HG03354 (cell line): Measurements from ENCODE around the gene CBX1.

ENCODE experiments used
- ATAC-seq: cut with Tn5 transposase; IDR thresholded peaks from one replicate; pipeline ENCODE4 v1.9.1; 2021; ENCODE audit warnings: mild to moderate bottlenecking; ENCODE audit not compliant: unreplicated experiment, poor library complexity, severe bottlenecking

Gene CBX1

DNA sequence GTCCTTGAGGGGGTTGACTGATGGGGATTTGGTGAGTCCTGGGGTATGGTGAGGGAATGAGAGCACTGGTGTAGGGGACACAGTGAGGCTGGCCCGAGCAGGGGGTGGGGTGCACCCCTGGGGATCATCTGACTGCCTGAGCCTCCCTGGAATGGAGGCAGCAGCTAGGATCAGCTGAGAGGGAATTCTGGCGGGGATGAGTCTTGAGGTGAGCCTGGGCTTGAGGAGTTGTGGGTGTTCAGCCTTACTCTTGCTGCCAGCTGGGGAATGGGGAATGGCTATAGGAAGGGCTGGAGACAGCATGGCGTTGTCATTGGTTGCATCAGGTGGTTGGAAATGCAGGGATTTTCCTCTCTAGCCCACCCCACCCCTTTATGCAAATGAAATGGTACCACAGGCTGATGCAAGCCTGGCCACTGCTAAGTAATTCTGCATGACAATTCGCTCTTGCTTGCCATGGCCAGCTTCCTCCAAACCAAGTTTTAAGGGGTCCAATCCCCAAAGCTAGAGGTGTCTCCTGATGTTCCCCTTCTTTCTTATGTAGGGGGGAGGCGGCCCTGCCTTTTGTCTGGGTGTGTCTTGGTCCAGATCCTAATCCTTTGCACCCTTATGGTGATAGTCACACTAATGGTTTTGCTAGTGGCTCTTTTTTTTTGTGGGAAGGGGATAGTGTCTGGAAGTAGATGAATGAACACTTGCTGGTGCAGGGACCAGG, 45.6 kb downstream of the CBX1 start:
- no peak for ATAC-seq

DNA sequence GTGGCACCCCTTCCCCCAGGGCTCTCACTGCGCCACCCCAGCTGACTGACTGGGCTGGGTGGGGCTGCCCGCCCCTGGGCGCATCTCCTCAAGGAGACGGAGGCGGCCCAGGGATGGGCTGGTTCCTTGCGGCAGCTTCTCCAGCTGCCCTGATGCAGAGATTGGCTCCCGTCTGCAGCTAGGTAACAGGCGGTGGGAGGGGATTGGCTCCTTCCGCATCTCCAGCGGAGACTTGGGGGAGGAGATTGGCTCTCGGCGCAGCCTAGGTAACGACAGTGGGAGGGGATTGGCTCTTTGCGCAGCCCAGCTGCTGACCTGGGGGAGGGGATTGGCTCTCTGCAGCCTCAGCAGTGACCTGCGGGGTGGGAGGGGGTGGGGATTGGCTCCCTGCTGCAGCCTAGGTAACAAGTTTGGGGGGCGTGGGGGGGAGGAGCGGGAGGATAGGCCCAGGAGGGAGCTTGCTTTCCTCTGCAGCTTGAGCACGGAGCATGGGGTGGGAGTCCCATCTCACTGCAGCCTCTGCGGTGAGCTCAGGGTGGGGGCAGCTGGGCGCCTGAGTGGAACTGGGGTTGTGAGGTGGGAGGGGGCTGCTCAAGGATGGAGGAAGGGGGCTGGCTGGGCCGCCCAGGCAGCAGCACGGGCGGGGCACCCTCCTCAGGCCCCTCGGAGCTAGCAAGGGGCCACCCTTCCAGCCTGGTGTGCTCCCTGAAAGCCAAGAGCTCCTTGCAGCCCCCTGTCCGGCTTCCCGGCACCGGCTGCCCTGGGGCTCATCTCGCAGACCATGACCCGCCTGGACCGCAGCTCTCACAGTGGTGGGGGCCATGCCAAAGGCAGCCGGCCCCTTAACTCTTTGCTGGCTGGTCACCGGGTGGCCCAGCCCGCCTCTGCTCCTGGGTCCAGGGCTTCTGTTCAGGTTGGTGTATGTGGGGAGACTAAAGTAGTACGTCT, 46.8 kb downstream of the CBX1 start:
- no peak for ATAC-seq

DNA sequence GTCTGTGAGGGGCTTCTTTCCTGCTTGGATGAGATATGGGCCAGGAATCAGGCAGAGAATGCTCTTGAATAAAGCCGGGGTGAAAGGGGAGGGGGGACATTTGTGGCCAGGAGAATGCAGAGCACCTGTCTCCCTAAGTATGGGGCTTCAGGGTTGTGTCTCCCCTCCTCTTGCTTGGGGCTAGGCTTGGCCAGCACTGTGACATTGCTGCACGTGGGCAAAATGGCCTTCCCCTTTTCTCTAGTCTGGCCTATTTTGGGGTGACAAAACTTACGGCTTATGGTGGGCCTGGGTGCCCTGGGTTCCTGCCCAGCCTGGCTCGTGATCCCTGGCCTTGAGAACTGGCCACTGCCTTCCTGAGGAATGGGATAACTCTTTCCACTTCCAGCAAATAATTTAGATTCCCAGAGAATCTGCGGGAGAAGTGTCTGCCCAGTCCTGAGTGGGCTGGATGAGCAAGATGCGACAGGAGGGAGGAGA, 47.5 kb downstream of the CBX1 start:
- ATAC-seq, result no peak

DNA sequence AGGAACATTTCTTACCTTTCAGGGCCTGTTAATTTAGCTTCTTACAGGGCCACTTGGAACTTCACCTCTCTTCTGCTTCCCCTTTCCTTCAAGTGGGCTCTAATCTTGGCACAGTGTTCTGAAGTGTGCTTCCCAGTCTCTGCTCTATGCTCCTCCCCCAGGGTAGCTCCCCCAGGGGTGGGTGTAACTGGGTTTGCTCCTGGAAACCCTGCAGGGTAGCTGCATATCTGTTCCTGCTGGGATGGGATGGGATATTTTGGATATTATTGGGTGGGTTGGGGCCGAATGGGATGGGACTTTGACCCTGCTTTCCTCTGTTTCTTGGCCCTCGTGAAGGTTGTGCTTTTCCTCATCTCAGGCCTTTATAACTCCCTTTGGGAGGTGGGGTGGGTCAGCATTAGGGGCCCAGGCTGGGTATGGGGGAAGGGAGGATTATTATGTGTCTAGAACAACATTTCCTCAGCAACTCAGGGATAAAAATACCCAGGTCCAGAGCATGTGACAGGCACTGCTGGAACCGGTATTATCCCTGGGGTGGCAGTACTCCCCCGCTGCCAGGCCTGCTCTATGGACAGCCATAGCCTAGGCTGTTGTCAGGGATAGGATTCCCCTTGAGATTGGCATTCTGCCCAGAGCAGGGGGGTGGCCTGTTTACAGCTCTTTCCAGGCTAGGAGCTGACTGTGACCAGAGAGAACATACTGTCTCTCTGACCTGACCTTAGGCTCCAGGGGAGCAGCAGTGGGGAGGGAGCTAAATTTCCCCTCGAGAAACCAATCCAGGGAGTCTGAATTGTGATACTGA, 48.1 kb downstream of the CBX1 start:
- no peak for ATAC-seq

DNA sequence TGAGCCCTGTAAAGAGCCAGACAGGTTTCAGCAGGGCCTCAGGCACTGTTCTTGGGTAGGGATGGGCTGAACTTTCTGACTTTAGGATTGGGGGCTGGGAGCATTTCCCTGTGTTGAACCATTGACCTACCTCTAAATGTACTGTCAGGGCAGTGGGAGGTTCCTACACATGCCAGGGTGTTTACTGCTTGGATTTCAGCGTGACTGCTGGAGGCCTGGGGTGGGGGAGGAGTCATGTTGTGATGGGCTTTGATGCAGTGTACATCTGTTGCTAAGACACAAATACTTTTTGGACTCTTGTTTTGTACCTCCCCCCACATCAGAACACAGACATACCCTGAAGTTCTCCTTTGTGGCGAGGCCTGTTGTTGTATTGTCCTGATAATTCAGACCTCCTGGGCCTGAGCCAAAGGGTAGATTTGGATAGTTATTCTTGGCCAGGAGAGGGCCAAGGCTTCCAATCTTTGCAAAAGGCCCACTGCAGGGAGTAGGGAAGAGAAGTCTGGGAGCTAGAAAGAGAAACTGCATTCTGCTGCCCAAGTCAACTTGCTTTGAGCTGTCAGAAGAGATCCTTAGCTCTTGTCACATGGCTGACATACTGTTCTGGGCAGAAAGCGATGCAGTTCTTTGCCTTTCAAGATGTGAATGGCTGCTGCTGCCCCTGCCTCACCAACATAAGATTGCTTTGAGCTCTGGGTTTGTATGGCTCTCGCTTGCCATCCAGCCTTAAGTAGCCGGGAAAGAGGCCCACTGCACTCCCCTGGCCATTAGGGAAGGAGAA, 49.4 kb downstream of the CBX1 start:
- ATAC-seq, result no peak

DNA sequence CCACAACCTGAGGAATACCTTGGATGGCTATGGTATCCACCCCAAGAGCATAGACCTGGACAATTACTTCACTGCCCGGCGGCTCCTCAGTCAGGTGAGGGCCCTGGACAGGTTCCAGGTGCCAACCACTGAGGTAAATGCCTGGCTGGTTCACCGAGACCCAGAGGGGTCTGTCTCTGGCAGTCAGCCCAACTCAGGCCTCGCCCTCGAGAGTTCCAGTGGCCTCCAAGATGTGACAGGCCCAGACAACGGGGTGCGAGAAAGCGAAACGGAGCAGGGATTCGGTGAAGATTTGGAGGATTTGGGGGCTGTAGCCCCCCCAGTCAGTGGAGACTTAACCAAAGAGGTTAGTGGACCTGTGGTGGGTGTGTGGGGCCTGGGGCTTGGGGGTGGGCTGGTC, 50.0 kb downstream of the CBX1 start:
- no peak for ATAC-seq

DNA sequence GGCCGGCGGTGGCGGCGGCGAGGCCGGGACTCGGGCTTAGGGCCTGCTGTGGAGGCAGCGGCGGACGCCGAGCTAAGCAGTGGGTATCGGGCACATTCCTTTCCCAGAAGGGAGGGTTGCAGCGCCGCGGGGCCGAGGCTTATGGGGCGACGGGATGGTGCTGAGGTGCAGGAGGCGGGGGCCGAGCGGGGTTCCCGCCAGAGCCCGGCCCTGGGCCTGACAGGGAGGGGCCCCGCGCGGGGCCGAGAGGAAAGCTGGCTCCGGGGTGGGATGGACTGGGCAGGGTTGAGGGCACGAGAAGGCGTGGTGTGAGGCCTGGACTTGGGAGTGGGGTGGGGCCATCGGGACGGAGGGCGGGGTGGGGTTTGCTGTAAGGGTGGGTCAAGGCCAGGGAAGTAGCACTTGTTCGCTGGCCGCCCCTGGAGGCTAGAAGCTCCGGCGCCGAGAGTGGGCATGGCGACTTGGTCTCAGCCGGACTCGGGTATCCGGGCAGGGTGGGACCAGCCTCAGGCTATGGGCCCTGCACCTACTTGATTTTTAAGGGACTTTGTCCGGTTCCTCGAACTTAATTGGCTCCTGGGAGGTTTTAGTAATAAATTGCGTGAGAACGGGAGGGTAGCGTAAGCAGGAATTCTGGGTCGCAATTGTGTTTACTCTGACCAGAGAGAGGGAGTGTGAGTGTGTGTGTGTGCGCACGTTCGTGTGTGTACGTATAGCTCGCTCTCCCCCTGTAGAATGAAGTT, 52.7 kb downstream of the CBX1 start:
- peak; percentile 46 for ATAC-seq

DNA sequence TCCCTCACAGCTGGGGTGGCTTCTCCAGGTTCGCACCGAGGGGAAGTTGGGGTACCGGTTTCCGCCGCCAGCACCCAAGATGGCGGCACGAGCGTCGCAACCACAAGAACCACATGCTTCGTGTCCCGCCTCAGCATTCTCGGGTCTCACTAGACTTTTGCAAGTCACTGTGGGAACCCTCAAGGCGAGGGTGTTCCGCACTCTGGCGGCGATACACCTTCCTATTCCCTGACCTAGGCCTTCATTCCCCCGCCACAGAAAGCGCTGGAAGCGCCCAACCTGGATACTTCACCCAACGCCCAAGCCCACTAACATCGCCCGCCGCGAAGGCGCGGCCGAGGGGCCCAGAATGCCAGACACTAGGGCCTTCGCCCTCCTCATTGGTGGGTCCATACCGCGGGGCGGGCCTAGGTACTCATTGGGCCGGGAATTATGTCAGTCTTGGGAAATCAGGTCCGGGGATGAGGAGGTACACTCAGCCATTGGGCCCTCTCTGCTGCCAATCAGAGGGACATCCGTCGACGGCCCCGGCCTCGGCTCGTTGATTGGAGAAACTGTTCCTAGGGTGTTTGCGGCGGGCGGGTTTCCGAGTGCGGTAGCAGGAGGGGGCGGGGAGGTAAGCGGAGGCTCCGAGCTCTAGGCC, 53.4 kb downstream of the CBX1 start, which contains the start of gene NFE2L1:
NFE2L1 (plus strand) TSS at position 619 of the 643 bp plus-strand sequence. CDS start 2,760 bp downstream, outside the sequence.
- peak; percentile 93 for ATAC-seq

DNA sequence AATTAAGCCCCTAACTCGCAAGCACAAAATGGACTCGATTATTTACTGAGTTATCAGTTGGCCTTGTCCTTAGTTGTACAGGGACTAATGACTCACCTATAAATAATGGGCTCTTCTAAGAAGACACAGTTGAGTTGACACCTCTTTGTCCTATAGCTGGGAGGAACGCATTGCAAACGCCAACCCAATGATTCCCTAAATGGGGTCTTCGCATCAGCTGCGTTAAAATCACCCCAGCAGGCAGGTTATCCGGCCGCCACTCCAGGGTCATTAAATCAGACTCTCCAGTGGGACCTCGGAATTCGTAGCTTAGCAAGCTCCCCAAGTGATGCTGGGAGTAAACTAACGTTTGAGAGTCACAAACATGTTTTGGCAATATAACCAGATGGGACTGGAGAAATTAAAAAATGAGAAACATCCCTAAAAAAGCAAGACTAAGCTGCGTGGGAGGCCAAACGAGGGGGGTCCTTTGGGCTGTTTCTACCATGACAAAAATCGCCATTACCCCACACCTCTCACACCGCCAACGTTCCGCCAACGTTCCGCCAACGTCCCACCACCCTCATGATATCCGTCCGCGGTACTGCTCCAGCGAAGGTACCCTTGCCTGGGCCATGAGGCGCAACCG, 54.1 kb downstream of the CBX1 start:
- ATAC-seq, result no peak

DNA sequence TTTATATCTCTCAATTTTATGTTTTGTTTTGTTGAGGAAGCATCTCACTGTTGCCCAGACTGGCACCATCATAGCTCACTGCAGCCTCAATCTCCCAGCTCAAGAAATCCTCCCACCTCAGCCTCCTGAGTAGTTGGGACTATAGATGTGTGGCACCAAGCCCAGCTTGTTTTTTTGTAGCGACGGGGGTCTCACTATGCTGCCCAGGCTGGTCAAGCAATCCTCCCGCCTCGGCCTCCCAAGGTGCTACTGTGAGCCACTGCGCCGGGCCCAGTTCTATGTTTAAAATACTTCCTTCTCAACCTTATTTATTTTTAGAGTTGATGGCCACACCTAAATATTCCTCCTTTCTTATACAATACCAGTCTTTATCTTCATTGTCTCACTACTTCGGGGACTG, 55.0 kb downstream of the CBX1 start:
- no peak for ATAC-seq

DNA sequence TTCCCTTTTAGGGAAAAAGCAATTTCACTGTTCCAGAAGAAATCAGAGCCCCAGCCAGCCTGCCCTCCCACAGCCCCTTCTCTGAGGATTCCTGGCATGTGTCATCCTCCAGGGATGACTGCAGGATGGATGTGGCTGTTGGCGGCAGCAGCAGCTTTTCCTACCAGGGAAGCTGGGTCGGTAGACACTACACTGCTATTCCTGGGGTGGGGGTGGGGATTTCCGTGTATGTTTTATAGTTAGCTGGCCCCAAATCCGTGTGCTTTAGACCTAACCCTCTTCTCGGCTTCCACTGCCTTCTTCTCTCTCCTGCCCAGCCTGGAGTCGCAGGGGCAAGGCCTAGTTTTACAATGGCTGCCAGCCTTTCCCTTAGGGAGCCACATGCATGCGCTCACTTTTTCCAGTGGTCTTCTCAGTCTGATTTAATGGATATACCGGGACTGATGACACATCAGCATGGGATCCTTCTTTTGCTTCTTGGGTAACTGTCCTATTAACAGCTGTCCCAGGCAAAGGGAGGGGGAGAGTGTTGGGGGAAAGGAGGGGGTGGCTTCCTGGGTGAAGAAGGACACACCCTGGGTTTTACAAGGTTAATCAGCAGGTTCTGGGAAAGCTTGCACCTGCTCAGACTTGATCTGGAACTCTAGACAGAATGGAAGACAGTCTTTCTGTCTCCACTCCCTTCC, 55.8 kb downstream of the CBX1 start:
- ATAC-seq, result no peak

DNA sequence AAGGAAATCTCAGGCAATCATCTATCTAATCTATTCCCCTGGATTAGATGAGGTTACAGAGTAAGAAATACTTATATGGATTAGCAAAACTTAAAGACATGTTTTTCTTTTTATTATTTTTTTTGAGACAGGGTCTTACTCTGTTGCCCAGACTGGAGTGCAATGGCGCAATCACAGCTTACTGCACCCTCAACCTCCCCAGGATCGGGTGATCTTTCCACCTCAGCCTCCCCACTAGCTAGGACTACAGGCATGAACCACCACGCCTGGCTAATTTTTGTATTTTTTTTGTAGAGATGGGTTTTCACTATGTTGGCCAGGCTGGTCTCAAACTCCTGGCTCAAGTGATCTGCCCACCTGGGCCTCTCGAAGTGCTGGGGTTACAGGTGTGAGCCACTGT, 56.4 kb downstream of the CBX1 start:
- no peak for ATAC-seq

DNA sequence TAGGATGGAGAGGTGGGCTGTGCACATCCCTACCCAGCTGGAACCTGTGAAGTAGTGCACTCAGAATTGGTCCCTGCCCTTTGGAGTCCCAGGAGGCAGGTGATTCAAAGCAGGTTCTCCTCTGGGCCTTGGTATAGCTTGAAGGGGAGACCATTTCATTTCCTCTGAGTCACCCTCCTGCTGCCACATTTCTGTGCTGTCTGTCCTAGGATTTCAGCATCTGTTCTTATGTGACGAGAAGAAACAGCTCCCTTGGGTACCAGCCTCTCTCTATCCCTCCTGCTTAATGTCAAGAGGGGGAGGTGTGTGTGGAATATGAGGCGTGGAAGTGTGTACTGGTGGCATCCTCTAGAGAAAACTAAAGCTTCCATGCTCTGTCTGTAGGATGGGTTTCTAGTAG, 58.1 kb downstream of the CBX1 start:
- ATAC-seq, result no peak

DNA sequence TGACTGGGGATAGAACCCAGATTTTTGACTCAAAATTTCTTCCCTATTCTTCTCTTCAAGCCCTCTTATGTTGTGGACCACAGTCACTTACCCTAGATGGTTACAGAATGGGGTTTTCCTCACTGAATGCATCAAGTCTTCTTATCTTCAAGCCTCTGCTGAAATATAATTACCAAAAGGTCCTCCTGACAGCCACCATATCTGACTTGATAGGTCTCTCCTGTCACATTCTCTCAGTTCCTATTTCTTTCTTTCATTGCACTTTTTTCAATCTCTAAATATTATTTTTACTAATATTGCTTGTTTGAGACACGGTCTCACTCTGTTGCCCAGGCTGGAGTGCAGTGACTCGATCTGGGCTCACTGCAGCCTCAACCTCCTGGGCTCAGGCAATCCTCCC, 62.6 kb downstream of the CBX1 start:
- no peak for ATAC-seq

DNA sequence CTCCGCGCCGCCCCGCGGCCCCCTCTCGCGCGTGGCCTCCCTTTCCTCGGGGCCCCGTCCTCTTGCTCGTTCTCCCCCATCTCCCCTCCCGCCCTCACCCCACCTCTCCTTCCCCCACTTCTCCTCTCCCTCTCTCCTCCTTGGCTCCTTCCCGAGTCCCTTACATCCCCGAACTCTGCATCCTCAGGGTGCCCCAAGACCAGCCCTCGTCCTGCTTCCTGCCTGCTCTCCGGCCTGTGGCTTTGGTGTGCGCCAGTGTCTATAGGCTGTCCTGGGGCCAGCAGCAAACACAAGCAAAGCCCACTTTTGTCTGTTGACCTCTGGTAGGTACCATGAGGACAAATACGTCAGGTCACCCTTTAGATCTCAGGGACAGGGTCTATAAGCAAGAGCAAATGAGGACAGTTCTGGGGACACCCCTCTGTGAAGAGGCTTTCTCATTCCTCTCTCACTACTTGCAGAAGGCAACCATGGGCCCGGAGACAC, 63.4 kb downstream of the CBX1 start:
- ATAC-seq, result no peak

DNA sequence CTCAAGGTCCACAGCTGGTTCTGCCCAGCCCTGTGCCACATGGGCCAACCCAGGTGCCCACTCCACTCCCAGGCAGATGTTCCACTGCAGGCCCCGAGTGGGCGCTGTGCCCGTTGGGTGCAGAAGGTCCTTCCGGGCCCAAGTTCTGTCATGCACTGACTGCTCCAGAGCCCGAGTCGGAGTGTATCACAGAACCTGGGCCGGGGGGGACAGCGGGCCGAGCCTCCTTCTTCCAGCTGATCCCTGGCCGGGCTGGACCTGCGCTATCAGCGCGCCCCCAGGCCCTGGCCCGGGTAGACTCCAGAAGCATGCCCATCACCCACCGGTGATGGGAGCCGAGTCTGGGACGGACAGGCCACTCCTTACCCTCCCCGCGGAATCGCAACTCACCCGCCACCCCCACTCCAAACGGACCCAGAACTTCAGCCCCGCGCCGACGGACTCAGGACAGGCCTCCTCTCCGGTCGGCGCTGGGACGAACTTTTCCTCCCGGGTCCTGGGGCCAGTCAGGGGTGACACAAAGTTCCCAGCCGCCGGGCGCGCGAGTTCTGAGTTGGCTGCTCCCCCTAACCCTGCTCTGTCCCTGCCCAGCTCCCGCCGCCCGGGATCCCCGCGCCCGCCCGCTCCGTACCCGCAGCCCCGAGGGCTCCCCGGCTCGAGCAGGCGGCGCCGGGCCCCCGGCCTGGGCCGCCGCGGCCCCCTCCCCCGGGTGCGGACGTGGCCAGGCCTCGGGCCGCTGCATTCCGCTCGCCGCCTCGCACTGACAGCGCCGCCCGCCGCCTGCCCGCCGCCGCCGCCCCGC, 64.0 kb downstream of the CBX1 start, which contains the start of gene COPZ2:
COPZ2 (minus strand) TSS at position 762 of the 802 bp plus-strand sequence; CDS start at position 742, 20 bp downstream.
- ATAC-seq, result no peak
